Tibial artery (tissue), 4 donors: ENCODE data around the gene RCOR2.

Source experiments
- DNase-seq, 2 donors: peaks; one replicate each; pipeline ENCODE4 v3.0.0-alpha.2; 2019
- H3K27ac ChIP-seq, 2 donors: fragments of 200-600 bp; sonication (generic) in 1 of 2; 1 replicate in 1 of 2; 2 replicates in 1 of 2; pipeline ENCODE4 v1.5.1; 2018 to 2019; ENCODE audit warnings: mild to moderate bottlenecking in 1 of 2
- H3K27me3 ChIP-seq, 2 donors: fragments of 200-600 bp; sonication (generic) in 1 of 2; one replicate each; pipeline versions ENCODE4 v1.5.1 to v1.6.0; 2016 to 2019
- H3K36me3 ChIP-seq, 3 donors: fragments of 200-600 bp; sonication (generic) in 2 of 3; one replicate each; pipeline ENCODE4 v1.5.1; 2016 to 2019; ENCODE audit warnings: mild to moderate bottlenecking in 2 of 3
- H3K4me1 ChIP-seq, 4 donors: fragments of 200-600 bp; sonication (generic) in 2 of 4; 1 replicate in 3 of 4; 2 replicates in 1 of 4; pipeline ENCODE4 v1.5.1; 2016 to 2019
- H3K4me3 ChIP-seq, 2 donors: fragments of 200-600 bp; sonication (generic) in 1 of 2; 1 replicate in 1 of 2; 2 replicates in 1 of 2; pipeline ENCODE4 v1.5.1; 2018 to 2019; ENCODE audit warnings: mild to moderate bottlenecking in 2 of 2
- H3K9me3 ChIP-seq, 3 donors: fragments of 200-600 bp; sonication (generic) in 1 of 3; one replicate each; pipeline ENCODE4 v1.5.1; 2016 to 2019
- intact Hi-C: fragments of 100-400 bp; cut with DNase I; formaldehyde crosslinking; loops from one replicate; pipeline ENCODE4 v1.15.0; 2023; ENCODE audit warnings: low total_unique reads
- TF ChIP-seq, protein P1 (sequence below), 2 experiments: fragments of 200-600 bp in 1 of 2; fragments of 450-650 bp in 1 of 2; IDR thresholded peaks; one replicate each; pipeline ENCODE4 v1.5.1; 2017 to 2019; ENCODE audit warnings: antibody characterized with exemption in 2 of 2, mild to moderate bottlenecking in 1 of 2, moderate library complexity in 1 of 2

RCOR2 gene

DNA sequence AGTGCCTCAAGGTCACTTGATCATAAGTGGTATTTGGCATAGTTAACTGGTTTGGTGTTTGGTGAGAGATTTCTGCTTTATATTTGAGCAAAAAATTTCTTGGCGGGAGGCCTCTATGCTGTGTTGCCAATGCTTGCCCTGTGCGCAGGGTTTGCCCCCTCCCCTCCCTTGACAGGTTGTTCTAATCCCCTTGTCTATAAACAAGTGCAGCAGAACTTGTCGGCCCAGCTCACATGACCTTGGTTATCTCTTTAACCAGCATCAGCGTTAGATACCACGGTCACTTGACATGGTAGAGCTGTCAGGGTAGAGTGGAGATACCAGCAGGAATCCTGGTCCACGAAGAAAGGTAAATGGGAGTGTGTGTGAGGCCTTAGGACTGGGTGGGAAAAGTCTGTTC, 42.5 kb downstream of the RCOR2 start:
- TF ChIP-seq, protein P1, sequence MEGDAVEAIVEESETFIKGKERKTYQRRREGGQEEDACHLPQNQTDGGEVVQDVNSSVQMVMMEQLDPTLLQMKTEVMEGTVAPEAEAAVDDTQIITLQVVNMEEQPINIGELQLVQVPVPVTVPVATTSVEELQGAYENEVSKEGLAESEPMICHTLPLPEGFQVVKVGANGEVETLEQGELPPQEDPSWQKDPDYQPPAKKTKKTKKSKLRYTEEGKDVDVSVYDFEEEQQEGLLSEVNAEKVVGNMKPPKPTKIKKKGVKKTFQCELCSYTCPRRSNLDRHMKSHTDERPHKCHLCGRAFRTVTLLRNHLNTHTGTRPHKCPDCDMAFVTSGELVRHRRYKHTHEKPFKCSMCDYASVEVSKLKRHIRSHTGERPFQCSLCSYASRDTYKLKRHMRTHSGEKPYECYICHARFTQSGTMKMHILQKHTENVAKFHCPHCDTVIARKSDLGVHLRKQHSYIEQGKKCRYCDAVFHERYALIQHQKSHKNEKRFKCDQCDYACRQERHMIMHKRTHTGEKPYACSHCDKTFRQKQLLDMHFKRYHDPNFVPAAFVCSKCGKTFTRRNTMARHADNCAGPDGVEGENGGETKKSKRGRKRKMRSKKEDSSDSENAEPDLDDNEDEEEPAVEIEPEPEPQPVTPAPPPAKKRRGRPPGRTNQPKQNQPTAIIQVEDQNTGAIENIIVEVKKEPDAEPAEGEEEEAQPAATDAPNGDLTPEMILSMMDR (IDR thresholded peaks at IDR 0.05): no peak
- H3K27ac ChIP-seq: peak overlapping the region; percentile 16 to 47
- no peaks in the 10 kb centered on the region for H3K9me3 ChIP-seq
- peaks cover 0 to 57% (median 44%) of the 10 kb centered on the region in 4 donors for H3K4me1 ChIP-seq
- H3K4me3 ChIP-seq: no peak overlapping the region
- DNase-seq: no peak
- H3K36me3 ChIP-seq: peaks cover 0 to 5% (median 0%) of the 10 kb centered on the region in 3 donors
- intact Hi-C loops: loop anchor here (5.0 kb wide), 1 partner anchor 37 kb away; the partner anchor contains the start of gene MARK2
- H3K27me3 ChIP-seq: no peaks in the 10 kb centered on the region

DNA sequence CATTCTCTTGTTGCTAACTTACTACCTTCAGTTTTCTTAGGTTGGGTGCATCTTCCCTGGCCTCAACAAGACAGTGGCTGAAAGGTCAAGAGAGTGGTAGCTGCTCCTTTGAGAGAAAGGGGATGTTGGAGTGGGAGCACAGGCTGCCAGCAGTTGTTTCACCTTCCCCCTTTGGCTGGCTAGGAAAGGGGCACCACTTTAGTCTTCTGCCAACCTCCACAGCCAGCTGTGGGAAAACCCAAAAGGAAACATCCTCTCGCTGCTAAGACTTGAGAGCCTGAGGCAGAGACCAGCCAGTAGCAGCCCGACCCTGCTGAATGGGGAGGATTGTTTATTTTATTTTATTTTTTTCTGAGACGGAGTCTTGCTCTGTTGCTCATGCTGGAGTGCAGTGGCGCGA, 43.7 kb downstream of the RCOR2 start:
- Histone ChIP-seq H3K27me3 (no peaks in the 10 kb centered on the region), H3K27ac (peak overlapping the region; percentile 47 to 53), H3K4me1 (peaks cover 0 to 66% (median 53%) of the 10 kb centered on the region in 4 donors), H3K9me3 (no peaks in the 10 kb centered on the region), H3K36me3 (peaks cover 0 to 5% (median 0%) of the 10 kb centered on the region in 3 donors), H3K4me3 (no peak overlapping the region)
- DNase-seq: no peak
- intact Hi-C loops: loop anchor here (5.0 kb wide), 1 partner anchor 36 kb away; the partner anchor contains the start of gene MARK2
- TF ChIP-seq, protein P1 (IDR thresholded peaks at IDR 0.05): no peak

DNA sequence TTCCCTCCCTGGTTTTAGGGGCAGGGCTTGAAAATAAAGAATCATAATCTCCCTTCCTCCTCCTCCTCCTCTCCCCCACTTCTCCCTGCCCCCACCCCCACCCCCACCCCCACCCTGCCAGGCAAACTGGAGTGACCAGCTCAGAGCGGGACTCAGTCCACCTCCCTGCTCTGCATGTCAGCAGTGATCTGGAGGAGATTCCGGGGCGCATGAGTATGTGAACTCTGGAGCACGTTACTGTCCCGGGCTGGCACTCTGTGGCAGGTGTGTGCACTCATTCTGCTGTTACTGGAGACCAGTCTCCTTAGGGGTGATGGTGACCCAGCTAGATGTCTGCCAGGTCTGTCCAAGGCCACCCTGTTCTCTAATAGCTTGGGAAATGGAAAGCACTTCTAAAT, 44.2 kb downstream of the RCOR2 start:
- no peak overlapping the region for H3K4me3 ChIP-seq
- peaks cover 0 to 70% (median 56%) of the 10 kb centered on the region in 4 donors for H3K4me1 ChIP-seq
- intact Hi-C loops: loop anchor here (5.0 kb wide), 1 partner anchor 35 kb away; the partner anchor contains the start of gene MARK2
- DNase-seq: no peak
- peaks cover 0 to 5% (median 0%) of the 10 kb centered on the region in 3 donors for H3K36me3 ChIP-seq
- no peaks in the 10 kb centered on the region for H3K27me3 ChIP-seq
- no peaks in the 10 kb centered on the region for H3K9me3 ChIP-seq
- TF ChIP-seq, protein P1 (IDR thresholded peaks at IDR 0.05): no peak
- H3K27ac ChIP-seq: peak overlapping the region; percentile 47 to 53

DNA sequence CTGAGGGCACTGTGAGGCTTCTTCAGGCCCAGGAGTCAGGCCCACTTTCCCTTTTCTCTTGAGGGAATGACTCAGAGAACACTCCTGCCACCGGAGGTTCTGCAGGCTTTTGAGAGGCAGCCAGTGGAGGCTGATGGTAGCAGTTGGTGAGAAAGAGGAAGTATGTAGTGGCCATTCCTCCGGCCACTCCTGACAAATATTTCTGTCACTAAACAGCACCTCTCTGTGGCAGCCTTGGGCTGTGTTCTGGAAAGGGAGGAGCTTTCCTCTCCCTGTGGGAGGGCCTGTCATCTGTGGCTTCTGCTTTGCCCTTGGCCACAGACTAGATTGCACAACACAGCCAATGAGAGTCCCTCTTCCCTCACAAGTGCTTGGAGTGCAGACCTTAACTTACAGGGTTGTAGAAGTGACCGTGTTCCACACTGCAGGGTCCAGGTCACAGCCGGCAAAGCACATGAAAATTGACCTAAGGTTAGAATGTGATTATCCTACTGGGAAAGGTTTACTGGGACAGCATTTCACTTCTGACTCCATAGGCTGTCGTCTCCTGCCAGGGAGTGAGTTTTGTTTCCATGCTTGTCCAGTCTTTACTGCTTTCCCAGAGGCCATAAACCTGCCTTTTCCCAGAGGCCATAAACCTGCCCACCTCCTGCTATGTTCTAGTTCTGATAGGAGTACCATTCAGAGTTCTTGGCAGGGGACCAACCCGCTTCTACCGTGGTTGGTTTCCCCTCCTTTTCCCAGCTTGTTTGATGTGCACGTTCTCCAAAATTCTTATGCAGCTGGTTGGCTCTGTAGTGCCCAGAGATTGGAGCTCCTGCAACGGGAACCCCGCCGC, 44.8 kb downstream of the RCOR2 start:
- H3K27ac ChIP-seq: peak overlapping the region; percentile 47 to 53
- peak; percentile 90 to 93 for DNase-seq
- no peaks in the 10 kb centered on the region for H3K27me3 ChIP-seq
- peaks cover 0 to 5% (median 0%) of the 10 kb centered on the region in 3 donors for H3K36me3 ChIP-seq
- TF ChIP-seq, protein P1 (IDR thresholded peaks at IDR 0.05): peak; percentile 46 to 47
- peaks cover 0 to 74% (median 56%) of the 10 kb centered on the region in 4 donors for H3K4me1 ChIP-seq
- H3K9me3 ChIP-seq: no peaks in the 10 kb centered on the region
- intact Hi-C loops: loop anchor here (5.0 kb wide), 1 partner anchor 35 kb away; the partner anchor contains the start of gene MARK2
- no peak overlapping the region for H3K4me3 ChIP-seq

DNA sequence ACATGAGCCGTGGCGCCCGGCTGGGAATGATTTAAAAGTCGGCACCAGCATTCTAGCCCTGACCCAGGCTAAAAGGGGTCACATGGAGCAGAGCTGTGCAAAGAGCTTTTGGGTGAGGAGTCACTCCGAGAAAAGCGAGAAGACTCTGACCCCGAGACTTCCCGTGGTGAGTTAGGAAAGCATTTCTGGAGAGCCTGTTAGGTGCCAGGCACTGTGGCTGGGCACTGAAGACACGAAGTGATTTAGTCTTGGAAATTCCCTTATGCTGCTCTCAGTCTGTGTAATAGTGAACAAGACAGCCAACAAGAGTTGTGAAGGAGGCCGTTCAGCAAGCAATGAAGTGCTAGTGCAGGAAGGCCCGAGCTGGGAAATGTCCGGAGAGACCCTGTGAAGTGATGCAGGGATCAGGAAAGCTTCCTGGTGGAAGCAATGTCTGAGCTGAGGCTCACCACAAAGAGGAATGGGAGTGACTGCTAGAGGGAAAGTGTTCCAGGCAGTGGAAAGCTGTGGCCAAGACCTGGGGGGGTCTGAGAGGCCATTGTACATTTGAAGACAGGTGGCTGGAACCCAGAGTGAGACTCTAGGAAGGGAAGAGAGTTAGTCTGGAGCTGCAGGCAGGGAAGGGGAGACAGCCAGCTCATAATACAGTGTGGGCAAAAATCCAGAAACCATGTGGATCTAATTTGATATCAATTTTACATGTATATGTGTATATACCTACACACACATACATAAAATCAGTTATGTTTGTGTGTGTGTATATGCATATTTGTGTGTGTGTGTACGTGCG, 46.4 kb downstream of the RCOR2 start:
- no peaks in the 10 kb centered on the region for H3K9me3 ChIP-seq
- intact Hi-C loops: loop anchor here (5.0 kb wide), 1 partner anchor 33 kb away; the partner anchor contains the start of gene MARK2
- TF ChIP-seq, protein P1 (IDR thresholded peaks at IDR 0.05): no peak
- H3K4me1 ChIP-seq: peaks cover 0 to 84% (median 60%) of the 10 kb centered on the region in 4 donors
- H3K36me3 ChIP-seq: peaks cover 0 to under 1% (median 0%) of the 10 kb centered on the region in 3 donors
- H3K27me3 ChIP-seq: no peaks in the 10 kb centered on the region
- DNase-seq: no peak
- no peak overlapping the region for H3K4me3 ChIP-seq
- peak overlapping the region; percentile 5 to 10 for H3K27ac ChIP-seq
